Hepatocyte (in vitro differentiated cells): ENCODE results near the gene FBF1. TPM values are rescaled to one million over a fixed set of nuclear protein-coding genes. Genes with fewer than 3 reads are reported as not detected.

Experiments used
- DNase-seq: peaks from one replicate; pipeline ENCODE4 v3.0.0-alpha.2; 2016; ENCODE audit warnings: low spot score
- H2AFZ ChIP-seq: fragments of 200-600 bp; sonication (generic); 2 replicates; pipeline ENCODE4 v1.6.0; 2016; ENCODE audit warnings: antibody characterized with exemption, mild to moderate bottlenecking
- H3K27ac ChIP-seq: fragments of 200-600 bp; sonication (generic); 2 replicates; pipeline ENCODE4 v1.5.1; 2016; ENCODE audit warnings: mild to moderate bottlenecking
- H3K27me3 ChIP-seq: fragments of 200-600 bp; sonication (generic); 2 replicates; pipeline ENCODE4 v1.6.1; 2016
- H3K36me3 ChIP-seq: fragments of 200-600 bp; sonication (generic); replicated peaks from 2 replicates; pipeline ENCODE4 v1.5.1; 2016; ENCODE audit warnings: low read depth; ENCODE audit not compliant: insufficient read depth
- H3K4me1 ChIP-seq: fragments of 200-600 bp; sonication (generic); 2 replicates; pipeline ENCODE4 v1.5.1; 2016; ENCODE audit warnings: mild to moderate bottlenecking, moderate library complexity; ENCODE audit not compliant: insufficient read depth
- H3K4me2 ChIP-seq: fragments of 200-600 bp; sonication (generic); 2 replicates; pipeline ENCODE4 v1.6.0; 2016
- H3K4me3 ChIP-seq: fragments of 200-600 bp; sonication (generic); 2 replicates; pipeline ENCODE4 v1.5.1; 2016; ENCODE audit warnings: mild to moderate bottlenecking
- H3K79me2 ChIP-seq: fragments of 200-600 bp; sonication (generic); 2 replicates; pipeline ENCODE4 v1.6.0; 2017; ENCODE audit warnings: mild to moderate bottlenecking
- H3K9me2 ChIP-seq: fragments of 200-600 bp; sonication (generic); replicated peaks from 2 replicates; pipeline ENCODE4 v1.6.0; 2017; ENCODE audit warnings: mild to moderate bottlenecking; ENCODE audit not compliant: insufficient read depth
- H3K9me3 ChIP-seq: fragments of 200-600 bp; sonication (generic); 2 replicates; pipeline ENCODE4 v1.5.1; 2016; ENCODE audit warnings: low read depth, mild to moderate bottlenecking
- H4K20me1 ChIP-seq: fragments of 200-600 bp; sonication (generic); 2 replicates; pipeline ENCODE4 v1.6.0; 2016; ENCODE audit warnings: mild to moderate bottlenecking; ENCODE audit not compliant: insufficient read depth, poor library complexity, severe bottlenecking
- EZH2 ChIP-seq: fragments of 200-600 bp; sonication (generic); IDR thresholded peaks from 2 replicates; pipeline ENCODE4 v1.6.1; 2016; ENCODE audit warnings: antibody characterized with exemption, mild to moderate bottlenecking, borderline replicate concordance
- EZH2phosphoT487 ChIP-seq: fragments of 200-600 bp; sonication (generic); IDR thresholded peaks from one replicate; pipeline ENCODE4 v1.6.1; 2018; ENCODE audit warnings: antibody characterized with exemption, mild to moderate bottlenecking, low read depth, moderate library complexity; ENCODE audit not compliant: unreplicated experiment, severe bottlenecking
- WGBS: methylation state at CpG from one replicate; pipeline ENCODE4 v1.1.6; 2016; ENCODE audit warnings: low lambda C conversion rate; ENCODE audit errors: missing lambda C conversion rate; 5-methylcytosine and 5-hydroxymethylcytosine counted together
- polyA plus RNA-seq: library from polyadenylated mRNA; unstranded; fragments of >200 nt; fragmentation: Nextera tagmentation; extraction: Ambion mirVana; gene quantifications from 2 replicates; pipeline ENCODE4 v1.2.1, GENCODE V29; 2016
- total RNA-seq: library from RNA; depleted of rRNA; stranded (reverse); fragments of >200 nt; gene quantifications from 2 replicates; pipeline ENCODE4 v1.2.3, GENCODE V29; 2014
- TF ChIP-seq, protein P1 (sequence below): fragments of 200-600 bp; sonication (generic); IDR thresholded peaks from 2 replicates; pipeline ENCODE4 v1.5.1; 2016; ENCODE audit warnings: antibody characterized with exemption, mild to moderate bottlenecking; ENCODE audit not compliant: poor library complexity

The FBF1 gene
- total and polyA plus RNA-seq, 2 experiments from 2014 or later: 6.1 to 9.7 TPM

DNA sequence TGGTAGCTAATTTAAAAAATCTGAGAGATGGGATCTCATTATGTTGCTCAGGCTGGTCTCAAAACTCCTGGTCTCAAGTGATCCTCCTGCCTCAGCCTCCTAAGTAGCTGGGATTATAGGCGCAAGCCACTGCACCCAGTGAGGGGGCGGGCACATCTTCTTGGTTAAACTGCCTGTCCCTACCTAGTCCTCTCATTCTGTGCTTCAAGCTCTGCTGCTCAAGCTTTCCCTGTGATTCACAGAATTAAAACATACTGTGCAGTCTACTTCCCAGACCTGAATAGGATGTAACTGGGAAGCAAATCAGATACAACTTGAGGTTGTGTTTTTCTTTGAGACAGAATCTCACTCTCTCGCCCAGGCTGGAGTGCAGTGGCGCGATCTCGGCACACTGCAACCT is 38.4 kb downstream of the FBF1 start:
- H2AFZ ChIP-seq: no peak overlapping the region
- no peak overlapping the region for H3K27ac ChIP-seq
- no peak overlapping the region for H3K4me3 ChIP-seq
- no peak overlapping the region for H3K4me2 ChIP-seq
- H3K79me2 ChIP-seq: peaks cover 20% of the 10 kb centered on the region
- TF ChIP-seq, protein P1, sequence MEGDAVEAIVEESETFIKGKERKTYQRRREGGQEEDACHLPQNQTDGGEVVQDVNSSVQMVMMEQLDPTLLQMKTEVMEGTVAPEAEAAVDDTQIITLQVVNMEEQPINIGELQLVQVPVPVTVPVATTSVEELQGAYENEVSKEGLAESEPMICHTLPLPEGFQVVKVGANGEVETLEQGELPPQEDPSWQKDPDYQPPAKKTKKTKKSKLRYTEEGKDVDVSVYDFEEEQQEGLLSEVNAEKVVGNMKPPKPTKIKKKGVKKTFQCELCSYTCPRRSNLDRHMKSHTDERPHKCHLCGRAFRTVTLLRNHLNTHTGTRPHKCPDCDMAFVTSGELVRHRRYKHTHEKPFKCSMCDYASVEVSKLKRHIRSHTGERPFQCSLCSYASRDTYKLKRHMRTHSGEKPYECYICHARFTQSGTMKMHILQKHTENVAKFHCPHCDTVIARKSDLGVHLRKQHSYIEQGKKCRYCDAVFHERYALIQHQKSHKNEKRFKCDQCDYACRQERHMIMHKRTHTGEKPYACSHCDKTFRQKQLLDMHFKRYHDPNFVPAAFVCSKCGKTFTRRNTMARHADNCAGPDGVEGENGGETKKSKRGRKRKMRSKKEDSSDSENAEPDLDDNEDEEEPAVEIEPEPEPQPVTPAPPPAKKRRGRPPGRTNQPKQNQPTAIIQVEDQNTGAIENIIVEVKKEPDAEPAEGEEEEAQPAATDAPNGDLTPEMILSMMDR: no peak
- TF ChIP-seq EZH2phosphoT487 (no peak), EZH2 (no peak)
- 97% methylated on average over 6 of the region's 6 CpGs for WGBS
- no peaks in the 10 kb centered on the region for H3K9me2 ChIP-seq
- H3K36me3 ChIP-seq: no peaks in the 10 kb centered on the region
- no peak for DNase-seq
- no peaks in the 10 kb centered on the region for H4K20me1 ChIP-seq
- no peaks in the 10 kb centered on the region for H3K9me3 ChIP-seq
- no peaks in the 10 kb centered on the region for H3K27me3 ChIP-seq
- H3K4me1 ChIP-seq: peaks cover 6% of the 10 kb centered on the region

DNA sequence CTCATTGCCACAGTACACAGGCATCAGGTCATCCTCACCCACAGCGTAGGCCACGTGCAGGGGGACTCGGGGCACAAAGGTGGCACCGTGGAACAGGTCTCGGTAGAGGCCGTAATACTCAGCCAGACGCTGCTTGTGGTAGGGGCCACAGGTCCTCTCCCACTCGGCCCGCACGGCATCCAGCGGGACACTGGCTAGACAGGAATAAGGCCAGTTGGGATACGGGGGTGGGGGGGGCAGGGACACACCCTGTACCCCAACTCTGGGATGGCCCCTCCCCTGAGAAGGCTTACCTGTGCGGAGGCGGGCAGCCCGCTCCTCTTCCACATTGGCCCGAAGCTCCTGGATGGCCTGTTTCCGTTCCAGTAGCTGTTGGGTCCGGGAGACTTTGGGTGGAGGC is 39.1 kb downstream of the FBF1 start:
- TF ChIP-seq EZH2 (no peak), EZH2phosphoT487 (no peak)
- TF ChIP-seq, protein P1: no peak
- Histone ChIP-seq H3K9me2 (no peaks in the 10 kb centered on the region), H3K9me3 (no peaks in the 10 kb centered on the region), H3K4me3 (no peak overlapping the region), H3K27me3 (no peaks in the 10 kb centered on the region), H4K20me1 (no peaks in the 10 kb centered on the region), H3K27ac (no peak overlapping the region), H3K79me2 (peaks cover 20% of the 10 kb centered on the region), H3K36me3 (no peaks in the 10 kb centered on the region), H2AFZ (no peak overlapping the region), H3K4me1 (peaks cover 11% of the 10 kb centered on the region), H3K4me2 (no peak overlapping the region)
- 94% methylated on average over 18 of the region's 18 CpGs for WGBS
- DNase-seq: no peak

DNA sequence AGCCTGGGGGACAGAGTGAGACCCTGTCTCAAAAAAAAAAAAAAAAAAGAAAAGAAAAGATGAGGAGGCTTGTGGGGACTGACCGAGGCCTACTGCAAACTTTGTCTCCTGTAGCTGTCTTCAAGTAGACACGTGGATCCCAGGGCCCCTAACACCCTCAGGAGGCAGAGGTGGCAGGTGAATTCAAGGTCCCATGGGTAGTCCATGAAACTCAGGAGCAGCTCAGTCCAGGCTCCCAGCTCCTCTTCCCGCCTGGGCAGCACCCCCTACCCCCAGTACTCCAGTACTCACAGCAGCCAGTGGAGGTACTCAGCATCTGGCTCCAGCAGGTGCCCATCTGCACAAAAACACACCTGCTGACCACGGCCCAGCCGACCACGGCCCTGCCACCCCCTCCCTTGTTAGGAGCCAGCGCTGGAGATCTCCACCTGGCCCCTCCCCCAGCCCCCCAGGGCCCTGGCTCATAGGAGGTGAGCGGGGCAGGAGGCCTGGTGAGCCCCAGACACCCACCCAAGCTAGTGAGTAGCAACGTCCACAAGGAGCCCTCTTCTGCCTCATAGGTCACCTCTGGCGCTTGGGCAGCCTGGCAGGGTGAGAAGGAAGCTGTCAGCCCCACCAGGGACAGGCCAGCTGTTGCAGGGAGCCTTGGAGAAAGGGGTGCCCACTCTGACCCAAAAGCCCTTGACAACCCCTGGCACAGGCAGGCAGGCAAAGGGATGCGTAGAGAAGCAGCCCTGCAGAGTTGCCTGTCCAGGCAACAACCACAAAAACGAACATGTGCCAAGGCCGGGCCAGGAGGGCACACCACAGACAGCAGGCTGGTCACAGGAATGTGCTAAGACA is 39.9 kb downstream of the FBF1 start:
- Histone ChIP-seq H3K27me3 (no peaks in the 10 kb centered on the region), H3K4me2 (no peak overlapping the region), H4K20me1 (no peaks in the 10 kb centered on the region), H3K9me2 (no peaks in the 10 kb centered on the region), H3K9me3 (no peaks in the 10 kb centered on the region), H3K79me2 (peaks cover 22% of the 10 kb centered on the region), H3K36me3 (no peaks in the 10 kb centered on the region), H3K4me3 (no peak overlapping the region), H2AFZ (no peak overlapping the region), H3K27ac (no peak overlapping the region), H3K4me1 (peaks cover 11% of the 10 kb centered on the region)
- 95% methylated on average over 12 of the region's 13 CpGs for WGBS
- no peak for TF ChIP-seq EZH2phosphoT487
- TF ChIP-seq, protein P1: no peak
- TF ChIP-seq EZH2: no peak
- DNase-seq: no peak
